CD4-positive, alpha-beta T cell treated with Interleukin-4 for 4 hours (primary cell): ENCODE measurements around the gene MEIS3.
"Not testable (repeated sequence)": the region's sequence is repeated elsewhere in the genome, so short reads cannot be mapped to it uniquely, and the experiment has no call there.

Experiments used
- DNase-seq: peaks from one replicate; pipeline ENCODE4 v3.0.0-alpha.2; 2020

MEIS3 gene

DNA sequence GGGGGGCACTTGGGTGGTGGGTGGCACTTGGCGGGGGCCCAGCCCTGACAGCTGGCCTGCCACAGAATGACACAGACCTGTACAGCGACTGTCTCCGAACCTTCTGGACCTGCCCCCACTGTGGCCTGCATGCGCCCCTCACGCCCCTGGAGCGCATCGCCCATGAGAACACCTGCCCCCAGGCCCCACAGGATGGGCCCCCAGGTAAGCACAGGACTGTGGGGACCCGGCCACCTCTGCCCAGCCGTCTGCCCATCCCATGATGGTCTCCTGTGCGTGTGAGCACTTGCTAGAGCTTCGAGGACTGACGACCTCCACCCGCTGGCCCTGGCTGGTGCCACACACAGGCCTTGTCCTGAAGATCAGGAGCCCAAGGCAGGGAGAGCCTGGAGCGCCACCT is 38.2 kb downstream of the MEIS3 start:
- DNase-seq: no peak

DNA sequence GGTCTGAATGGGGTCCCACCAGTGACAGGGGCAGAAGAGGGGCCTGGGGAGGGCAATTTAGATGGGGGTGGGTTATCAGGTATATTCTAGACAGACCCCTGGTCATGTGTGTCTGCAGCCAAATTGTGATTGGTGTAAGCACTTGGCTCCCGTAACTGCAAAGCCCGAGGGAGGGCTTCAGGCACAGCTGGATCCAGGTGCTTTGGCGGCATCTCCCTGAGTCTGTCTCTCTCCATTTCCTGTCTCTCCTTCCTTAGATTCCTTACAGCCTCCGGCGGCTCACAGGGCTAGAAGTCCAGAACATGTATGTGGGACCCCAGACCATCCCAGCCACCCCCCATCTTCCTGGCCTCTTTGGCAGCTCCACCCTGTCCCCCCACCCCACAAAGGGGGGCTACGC is 38.8 kb downstream of the MEIS3 start:
- no peak for DNase-seq

DNA sequence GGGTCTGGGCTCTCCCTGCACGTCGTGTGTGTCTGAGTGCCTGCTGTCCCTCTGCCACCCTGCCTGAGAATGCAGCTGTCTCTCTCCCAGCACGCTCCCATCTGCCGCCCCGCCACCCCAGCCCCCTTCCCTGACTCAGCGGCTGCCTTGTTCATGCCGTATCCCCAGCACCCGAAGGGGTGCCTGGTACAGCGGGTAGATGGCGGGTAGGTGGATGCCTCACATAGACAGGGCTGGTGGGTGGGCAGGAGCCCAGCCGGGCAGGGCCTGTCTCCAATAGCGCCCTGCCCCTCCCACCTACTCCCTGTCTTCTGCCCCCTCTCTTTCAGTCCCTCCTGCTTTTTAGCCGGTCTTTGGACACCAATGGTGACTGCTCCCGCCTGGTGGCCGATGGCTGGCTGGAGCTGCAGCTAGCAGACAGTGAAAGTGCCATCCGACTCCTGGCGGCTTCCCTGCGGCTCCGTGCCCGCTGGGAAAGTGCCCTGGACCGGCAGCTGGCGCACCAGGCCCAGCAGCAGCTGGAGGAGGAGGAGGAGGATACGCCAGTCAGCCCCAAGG is 39.9 kb downstream of the MEIS3 start:
- no peak for DNase-seq

DNA sequence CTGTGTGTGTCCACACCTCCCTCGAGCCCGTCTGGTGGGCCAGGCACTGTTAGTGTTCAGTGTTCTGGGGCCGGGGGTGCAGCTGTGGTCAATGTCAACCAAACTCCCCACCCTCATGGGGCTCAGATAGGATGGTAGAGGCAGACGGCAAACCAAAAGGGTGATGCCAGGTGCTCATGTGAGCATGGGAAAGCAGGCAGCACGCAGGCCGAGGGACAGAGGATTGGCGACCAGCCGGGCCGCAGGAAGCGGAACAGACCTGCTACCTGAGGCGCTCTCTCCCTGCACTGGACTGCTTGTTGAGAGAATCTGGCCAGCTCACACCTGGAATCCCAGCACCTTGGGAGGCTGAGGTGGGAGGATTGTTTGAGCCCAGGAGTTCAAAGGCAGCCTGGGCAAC is 41.1 kb downstream of the MEIS3 start:
- DNase-seq: no peak

DNA sequence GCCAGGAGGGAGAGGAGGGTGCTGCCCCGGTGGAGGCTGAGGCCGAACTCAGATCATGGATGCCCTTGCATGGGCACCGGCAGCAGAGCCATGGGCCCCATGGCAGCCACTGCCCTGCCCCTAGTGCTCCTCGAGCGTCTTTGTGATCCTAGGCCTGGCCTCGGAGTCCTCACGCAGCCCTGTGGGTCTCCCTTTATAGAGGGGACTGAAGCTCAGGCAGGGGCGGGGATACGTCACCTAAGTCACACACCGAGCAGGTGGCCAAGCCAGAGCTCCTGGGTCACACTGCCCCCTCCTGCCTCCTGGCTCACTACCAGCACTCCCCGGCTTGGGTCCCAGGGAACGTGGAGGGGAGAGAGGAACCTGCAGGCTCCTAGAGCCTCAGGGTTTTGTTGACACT is 41.5 kb downstream of the MEIS3 start:
- no peak for DNase-seq

DNA sequence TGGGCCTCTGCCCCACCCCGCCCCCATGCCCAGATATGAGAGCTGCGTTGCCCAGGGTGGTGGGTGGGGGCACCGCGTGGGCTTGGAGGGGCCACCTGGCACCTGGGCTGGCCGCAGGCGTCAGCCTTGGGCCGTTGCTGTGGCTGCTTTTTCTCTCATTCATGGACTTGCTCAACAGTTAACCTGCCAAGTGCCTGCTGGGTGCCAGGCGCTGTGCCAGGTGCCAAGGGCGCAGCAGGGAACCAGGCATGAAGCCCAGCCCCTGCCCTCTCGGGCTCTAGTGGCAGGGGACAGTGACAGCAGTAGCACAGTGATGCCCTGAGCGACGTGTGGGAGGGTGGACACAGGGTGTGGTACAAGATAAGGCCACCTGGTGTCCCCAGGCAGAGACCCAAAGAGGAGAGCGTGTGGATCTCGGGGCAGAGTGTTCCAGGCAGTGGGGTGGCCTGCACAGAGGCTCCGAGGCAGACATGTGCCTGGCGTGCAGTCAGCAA is 42.1 kb downstream of the MEIS3 start:
- DNase-seq: no peak

DNA sequence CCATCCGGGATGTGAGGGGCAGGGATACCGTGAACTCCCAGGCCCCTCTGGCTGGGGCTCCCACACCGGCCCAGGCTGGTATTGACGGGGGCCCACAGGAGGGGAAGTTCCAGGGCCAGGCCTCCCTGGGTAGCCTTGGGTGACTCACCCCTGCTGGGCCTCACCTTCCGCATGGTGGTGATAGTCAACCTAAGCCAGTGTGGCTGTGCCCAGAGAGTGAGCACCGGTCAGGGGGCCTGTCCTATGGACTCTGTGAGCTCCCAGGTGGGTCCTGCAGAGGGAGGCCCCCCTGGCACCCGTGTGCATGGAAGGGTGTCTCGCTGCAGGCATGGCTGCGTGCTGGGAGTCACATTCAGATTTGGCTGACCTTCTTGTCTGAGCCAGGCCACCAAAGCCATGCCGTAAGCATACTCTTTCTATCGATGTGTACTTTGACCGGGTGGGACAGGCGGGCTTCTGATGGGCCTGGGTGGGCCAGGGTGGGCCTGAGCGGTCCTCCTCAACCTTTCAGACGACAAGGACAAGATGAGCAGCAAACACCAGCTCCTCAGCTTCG is 42.7 kb downstream of the MEIS3 start:
- no peak for DNase-seq

DNA sequence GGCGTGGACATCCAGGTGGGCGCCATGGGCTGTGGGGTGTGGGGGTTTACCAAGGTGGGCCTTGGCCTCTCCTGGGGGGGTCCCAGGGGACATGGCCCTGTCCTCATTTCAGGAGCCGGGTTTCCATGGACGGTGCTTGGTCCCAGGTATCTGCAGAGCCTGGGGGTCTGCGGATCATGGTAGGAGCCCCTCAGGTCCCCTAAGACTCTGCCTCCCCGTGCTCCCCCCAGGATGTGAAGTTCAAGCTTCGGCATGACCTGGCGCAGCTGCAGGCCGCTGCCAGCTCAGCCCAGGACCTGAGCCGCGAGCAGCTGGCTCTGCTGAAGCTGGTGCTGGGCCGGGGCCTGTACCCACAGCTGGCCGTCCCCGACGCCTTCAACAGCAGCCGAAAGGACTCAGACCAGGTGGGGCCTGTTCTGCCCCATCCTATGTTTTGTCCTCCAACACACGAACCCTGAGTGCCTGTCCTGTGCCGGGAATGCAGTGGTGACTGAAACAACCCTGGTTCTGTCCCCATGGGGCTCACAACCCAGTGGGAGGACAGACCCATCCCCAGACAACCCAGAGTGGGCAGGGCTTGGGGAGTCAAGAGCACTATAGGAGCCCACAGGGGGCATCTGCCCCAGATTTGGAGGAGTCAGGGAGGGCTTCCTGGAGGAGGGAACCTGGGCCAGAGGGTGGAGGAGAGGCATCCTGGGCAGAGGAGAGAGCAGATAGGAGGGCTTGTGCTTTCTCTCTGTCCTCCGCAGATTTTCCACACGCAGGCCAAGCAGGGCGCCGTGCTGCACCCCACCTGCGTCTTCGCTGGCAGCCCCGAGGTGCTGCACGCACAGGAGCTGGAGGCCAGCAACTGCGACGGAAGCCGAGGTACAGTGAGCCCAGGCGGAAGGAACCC is 43.4 kb downstream of the MEIS3 start:
- no peak for DNase-seq

DNA sequence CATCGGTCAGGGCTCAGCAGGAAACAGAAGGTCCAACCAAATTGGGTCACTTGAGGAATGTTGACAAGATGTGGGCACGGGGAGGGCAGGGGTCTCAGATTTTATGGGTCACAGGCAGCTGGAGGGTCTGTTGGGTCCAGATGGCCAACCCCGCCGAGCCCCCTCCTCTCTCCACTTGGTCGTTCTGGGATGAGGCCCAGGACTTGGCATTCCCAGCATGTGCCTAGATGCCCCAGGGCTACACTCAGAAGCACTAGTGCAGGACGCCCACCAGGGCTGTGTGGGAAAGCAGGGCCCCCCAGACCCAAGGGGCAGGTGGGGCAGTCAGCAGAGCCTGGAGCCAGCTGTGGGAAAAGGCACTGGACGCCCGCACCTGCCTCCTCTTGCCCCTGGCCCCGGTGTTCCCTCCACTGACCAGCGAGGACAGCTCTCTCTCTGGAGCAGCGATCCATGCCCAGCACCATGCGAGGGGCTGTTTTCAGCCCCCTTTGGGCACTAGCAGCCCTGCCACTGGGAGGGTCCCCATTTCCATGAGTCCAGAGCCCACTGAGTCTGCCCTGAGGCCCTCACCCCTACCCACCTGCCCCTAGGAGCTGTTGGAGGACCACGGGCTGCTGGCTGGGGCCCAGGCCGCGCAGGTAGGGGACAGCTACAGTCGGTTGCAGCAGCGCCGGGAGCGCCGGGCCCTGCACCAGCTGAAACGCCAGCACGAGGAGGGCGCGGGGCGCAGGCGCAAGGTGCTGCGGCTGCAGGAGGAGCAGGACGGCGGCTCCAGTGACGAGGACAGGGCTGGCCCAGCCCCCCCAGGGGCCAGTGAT is 44.2 kb downstream of the MEIS3 start:
- DNase-seq: no peak

DNA sequence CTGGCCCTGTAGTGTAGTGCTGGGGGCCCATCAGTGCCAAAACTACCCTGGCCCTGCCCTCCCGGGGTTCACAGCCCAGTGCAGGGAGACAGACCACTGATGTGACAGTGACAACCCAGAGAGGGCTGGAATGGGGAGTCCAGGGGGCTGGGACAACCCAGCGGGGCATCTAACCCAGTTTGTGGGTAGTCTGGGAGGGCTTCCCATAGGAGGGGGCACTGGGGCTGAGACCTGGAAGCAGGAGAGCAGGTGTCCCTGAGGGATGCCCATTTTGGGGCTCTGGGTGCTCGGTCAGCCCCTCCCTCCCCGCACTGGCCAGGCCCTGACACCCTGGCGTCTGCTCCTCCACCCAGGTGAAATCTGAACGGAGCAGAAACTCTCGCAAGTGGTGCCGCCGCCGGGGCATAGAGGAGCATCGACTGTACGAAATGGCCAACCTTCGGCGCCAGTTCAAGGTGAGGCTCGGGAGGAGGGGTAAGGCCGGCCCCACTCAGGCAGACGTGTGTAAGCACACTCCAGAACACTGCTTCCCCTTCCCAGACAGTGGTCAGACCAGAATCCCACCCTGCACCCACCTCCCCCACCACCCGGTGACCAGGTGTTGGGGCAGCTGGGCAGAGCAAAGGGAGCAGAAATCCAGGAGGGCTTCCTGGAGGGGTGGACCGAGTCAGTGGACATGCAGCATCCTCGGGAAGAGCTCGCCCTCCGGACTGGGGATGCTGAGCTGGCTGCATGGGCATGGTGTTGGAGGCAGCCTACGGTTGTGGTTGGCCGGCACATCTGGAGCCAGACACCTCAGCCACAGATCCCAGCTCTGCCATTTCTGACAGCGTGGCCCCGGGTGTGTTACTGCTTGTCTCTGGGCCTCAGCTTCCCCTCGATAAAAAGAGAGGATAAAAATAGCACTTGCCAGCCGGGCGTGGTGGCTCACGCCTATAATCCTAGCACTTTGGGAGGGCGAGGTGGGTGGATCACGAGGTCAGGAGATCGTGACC is 45.8 kb downstream of the MEIS3 start:
- no peak for DNase-seq

DNA sequence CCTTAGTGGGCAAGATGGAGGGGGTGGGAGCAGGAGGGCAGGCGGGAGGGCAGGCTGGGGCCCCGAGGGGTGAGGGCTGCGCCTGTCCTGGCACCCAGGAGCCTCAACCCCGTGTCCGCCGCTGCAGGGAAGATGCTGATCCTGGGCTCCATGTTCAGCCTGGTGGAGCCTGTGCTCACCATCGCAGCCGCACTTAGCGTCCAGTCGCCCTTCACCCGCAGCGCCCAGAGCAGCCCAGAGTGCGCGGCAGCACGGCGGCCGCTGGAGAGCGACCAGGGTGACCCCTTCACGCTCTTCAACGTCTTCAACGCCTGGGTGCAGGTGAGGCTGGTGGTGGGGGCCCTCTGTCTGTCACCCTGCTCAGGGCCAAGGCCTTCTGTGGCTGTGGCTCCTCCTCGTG is 46.7 kb downstream of the MEIS3 start:
- no peak for DNase-seq

DNA sequence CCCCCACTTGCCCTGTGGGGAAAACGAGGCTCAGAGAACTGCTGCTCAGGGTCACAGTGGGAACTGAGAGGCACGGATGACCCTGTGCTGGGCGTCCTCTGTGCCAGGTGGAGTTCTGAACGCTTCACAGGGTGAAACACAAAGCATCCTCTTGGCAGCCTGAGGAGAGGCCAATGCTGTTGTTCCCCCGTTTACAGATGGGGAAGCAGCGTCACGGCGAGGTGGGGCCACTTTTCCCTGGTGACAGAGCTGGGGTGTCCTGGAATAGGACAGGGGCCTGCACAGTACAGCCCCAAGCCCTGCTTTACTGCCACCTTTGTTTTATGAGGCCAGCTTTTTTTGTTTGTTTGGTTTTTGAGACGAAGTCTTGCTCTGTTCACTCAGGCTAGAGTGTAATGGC is 48.1 kb downstream of the MEIS3 start:
- no peak for DNase-seq

DNA sequence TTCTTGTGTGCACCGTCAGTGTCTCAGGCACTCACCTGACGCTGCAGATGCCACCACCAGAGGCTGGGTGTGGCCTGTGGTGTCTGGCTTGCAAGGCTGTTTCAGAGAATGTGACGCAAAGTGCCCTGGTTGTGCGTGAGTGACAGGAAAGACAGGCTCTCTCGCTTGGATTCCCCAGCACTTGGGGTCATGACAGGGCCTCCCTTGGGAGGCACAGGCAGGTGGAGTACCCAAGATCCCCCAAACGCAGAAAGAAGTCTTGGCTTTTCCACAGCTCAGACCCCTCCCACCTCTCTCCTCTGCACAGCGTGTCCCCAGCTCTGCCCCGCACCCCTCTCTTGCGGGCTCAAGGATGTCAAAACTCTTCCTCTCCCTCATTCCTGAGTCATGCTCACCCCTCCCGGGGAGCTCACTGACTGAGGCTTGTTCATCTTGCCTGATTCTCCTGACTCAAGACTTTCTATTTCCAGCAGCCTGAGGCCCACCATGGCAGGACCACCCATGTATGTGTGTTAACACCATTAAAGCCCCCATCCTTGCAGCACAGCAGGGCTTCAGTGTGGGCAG is 49.2 kb downstream of the MEIS3 start:
- no peak for DNase-seq

DNA sequence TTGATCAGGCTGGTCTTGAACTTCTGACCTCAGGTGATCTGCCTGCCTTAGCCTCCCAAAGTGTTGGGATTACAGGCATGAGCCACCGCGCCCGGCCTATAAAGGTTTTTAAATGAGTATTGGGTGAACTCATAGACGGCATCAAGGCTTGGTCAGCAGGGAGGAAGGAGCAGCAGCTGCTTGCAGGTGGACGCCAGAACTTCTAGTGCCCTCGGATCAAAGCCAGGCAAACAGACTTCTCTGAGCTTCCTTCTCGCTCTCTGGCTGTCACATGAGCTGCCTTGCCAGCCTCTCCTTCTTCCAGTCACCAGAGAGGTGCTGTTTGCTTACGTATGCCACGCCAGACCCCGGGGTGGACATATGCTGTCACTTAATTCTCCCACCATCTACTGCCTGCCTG is 53.9 kb downstream of the MEIS3 start:
- not testable (repeated sequence) for DNase-seq

DNA sequence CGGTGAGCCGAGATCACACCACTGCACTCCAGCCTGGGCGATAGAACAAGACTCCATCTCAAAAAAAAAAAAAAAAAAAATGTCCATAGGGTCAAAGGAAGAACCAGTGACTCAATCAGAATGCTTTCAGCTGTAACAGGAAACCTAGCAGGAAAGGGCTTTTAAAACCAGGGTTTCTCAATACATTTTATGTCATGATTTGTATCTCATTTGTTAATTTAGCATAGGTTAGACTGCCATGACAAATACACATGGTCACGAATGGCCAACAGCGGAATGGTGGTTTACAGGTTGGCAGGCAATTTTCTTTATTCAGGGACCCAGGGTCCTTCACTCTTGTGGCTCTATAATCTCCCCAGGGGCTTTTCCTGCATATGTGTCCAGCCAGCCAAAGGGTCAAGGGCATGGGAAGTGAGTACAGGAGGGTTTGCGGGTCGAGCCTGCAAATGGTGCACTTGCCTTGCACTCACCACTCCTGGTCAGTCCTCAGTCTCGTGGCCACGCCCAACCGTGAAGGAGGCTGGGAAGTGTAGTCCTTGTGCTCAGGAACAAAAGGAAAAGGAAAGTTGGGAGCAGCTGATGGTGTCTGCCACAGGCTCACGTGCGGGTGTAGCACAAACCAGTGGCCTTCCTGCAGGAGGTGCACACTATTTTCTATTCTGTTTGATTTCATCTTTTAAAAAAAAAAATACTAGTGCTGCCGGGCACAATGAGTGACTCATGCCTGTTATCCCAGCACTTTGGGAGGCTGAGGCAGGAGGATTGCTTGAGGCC is 55.4 kb downstream of the MEIS3 start:
- DNase-seq: no peak

DNA sequence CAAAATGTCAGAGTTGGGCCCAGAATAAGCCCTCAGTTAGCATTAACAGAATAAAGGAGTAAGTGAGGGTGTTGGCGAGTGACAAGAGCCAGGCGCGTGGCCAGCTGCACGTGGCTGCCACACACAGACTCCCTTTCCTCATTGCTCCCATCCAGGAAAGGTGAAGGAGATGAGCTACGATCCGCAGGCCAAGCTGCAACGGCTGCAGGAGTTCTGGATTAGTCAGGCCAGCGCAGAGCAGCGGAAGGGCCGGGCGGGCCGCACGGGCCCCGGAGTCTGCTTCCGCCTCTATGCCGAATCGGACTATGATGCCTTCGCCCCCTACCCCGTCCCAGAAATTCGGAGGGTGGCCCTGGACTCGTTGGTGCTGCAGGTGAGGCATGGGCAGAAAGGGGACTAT is 57.0 kb downstream of the MEIS3 start:
- no peak for DNase-seq

DNA sequence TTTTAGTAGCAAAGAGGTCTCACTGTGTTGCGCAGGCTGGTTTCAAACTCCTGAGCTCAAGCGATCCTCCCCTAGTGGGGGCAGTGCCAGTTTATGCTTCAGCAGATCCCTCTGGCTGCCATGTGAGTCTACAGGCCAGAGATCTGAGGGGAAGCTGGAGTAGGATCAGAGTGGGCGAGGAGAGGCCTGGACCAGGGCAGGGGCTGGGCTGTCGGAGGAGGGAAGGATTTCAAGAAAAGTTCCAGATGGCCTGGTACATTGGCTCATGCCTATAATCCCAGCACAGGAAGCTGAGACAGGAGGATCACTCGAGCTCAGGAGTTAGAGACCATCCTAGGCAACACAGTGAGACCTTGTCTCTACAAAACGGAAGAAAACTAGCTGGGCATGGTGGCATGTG is 60.4 kb downstream of the MEIS3 start:
- DNase-seq: no peak

DNA sequence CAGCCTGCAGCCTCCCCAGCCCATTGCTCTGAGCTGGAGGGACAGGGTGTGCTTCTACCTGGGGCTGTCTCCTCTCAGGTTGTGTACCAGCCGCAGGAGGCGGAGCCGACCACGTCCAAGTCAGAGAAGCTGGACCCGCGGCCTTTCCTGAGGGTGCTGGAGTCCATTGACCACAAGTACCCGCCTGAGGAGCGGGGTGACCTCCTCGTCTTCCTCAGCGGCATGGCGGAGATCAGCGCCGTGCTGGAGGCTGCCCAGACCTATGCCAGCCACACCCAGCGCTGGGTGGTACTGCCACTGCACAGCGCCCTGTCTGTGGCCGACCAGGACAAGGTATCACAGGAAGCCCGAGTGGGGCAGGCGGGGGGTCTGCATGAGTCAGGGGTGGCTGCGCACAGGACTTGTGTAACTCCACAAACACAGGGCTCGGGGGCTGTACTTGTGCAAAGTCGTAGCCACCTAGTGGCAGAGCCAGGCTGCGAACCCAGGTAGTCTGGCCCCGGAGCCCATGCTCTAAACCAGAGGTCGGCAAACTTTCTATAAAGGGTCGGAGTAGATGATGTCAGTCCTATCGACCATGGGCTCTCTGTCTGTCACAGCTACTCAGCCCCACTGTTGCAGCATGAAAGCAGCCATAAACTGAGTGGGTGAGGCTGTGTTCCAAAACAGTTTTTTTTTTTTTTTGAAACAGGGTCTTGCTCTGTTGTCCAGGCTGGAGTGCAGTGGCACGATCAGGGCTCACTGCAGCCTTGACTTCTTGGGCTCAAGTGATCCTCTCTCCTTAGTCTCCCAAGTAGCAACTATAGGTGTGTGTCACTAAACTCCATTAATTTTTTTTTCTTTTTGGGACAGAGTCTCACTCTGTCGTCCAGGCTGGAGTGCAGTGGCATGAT is 61.3 kb downstream of the MEIS3 start:
- DNase-seq: no peak

DNA sequence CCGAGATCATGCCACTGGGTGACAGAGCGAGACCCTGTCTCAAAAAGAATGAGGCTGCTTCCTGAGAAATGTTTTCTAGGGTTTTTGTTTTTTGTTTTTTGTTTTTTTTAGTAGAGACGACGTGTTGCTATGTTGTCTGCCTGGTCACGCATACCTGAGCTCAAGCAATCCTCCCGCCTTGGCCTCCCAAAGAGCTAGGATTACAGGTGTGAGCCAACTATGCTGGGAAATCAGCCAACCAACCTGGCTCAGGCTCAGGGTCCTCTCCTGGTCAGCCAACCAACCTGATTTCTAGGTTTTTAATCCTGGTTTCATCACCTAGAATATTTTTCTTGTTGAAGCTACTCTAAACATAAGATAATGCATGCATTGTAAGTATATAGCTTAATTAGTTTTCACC is 62.4 kb downstream of the MEIS3 start:
- no peak for DNase-seq

DNA sequence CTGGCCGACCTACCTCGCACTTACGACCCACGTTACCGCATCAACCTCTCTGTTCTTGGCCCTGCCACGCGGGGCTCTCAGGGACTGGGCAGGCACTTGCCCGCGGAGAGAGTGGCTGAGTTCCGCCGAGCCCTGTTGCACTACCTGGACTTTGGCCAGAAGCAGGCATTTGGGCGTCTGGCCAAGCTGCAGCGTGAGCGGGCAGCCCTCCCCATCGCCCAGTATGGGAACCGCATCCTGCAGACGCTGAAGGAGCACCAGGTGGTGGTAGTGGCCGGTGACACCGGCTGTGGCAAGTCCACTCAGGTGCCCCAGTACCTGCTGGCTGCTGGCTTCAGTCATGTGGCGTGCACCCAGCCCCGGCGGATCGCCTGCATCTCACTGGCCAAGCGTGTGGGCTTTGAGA is 66.0 kb downstream of the MEIS3 start:
- no peak for DNase-seq
